GM12874 (cell line): ENCODE data around the gene ZPBP.

Source experiments
- TF ChIP-seq, protein P1 (sequence below): IDR thresholded peaks from 2 replicates; pipeline ENCODE4 v1.5.1; 2011; ENCODE audit warnings: low read depth, mild to moderate bottlenecking, control low read depth, low read length, moderate library complexity; ENCODE audit not compliant: insufficient read depth

The ZPBP gene

GRCh38 chr7:50022991-50023390 lies 70.1 kb downstream of the ZPBP start:
- TF ChIP-seq, protein P1, sequence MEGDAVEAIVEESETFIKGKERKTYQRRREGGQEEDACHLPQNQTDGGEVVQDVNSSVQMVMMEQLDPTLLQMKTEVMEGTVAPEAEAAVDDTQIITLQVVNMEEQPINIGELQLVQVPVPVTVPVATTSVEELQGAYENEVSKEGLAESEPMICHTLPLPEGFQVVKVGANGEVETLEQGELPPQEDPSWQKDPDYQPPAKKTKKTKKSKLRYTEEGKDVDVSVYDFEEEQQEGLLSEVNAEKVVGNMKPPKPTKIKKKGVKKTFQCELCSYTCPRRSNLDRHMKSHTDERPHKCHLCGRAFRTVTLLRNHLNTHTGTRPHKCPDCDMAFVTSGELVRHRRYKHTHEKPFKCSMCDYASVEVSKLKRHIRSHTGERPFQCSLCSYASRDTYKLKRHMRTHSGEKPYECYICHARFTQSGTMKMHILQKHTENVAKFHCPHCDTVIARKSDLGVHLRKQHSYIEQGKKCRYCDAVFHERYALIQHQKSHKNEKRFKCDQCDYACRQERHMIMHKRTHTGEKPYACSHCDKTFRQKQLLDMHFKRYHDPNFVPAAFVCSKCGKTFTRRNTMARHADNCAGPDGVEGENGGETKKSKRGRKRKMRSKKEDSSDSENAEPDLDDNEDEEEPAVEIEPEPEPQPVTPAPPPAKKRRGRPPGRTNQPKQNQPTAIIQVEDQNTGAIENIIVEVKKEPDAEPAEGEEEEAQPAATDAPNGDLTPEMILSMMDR, result no peak

GRCh38 chr7:50022451-50022850 lies 70.6 kb downstream of the ZPBP start:
- TF ChIP-seq, protein P1, result no peak

GRCh38 chr7:49995681-49996080 lies 97.4 kb downstream of the ZPBP start:
- TF ChIP-seq, protein P1, result no peak

- TF ChIP-seq, protein P1, result no peak
Observed at GRCh38 chr7:49986191-49986590, 106.9 kb downstream of the ZPBP start.

DNA sequence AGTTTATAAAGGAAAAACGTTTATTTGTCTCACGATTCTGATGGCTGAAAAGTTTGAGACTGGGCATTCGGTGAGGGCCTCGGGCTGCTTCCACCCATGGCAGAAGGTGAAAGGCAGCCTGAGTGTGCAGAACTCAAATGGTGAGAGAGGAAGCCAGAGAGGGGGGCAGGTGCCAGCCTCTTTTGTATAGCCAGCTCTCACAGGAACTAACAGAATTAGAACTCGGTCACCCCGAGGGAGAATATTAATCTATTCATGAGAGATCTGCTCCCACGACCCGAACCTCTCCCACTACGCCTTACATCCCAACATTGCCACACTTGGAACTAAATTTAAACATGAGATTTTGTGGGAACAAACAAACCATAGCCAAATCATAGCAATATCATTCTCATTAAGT lies 112.6 kb downstream of the ZPBP start:
- TF ChIP-seq, protein P1, result no peak

GRCh38 chr7:49976238-49976637 lies 116.8 kb downstream of the ZPBP start:
- TF ChIP-seq, protein P1, result no peak

- TF ChIP-seq, protein P1, result no peak
Observed at GRCh38 chr7:49974035-49974434, 119.0 kb downstream of the ZPBP start.

DNA sequence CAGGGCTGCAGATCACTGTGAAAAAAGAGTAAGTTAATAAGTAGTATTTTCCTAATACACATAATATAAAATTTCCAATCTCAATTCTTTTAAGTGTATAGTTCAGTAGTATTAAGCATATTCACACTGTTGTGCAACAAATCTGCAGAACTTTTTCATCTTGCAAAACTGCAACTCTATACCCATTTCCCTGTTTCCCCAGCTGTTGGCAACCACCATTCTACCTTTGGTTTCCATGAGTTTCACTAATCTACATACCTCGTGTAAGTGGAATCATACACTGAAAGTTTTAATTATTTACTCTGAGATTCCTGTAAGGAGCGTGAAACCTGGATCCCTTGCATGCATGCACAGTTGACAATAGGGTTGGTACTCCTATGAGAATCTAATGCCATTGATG lies 155.4 kb downstream of the ZPBP start:
- TF ChIP-seq, protein P1, result no peak
